A549 treated with ZK216348 at 1 μM for 4 hours (cell line): ENCODE data around the gene PANX3. TPM values are rescaled to one million over a fixed set of nuclear protein-coding genes. Genes with fewer than 3 reads are reported as not detected.

ENCODE experiments used
- total RNA-seq: library from RNA; stranded (reverse); fragments of 200-300 nt; extraction: Qiagen RNA extraction; gene quantifications from 5 replicates; pipeline ENCODE4 v1.2.3, GENCODE V29; 2022; ENCODE audit warnings: low read depth

The PANX3 gene
- total RNA-seq, result not detected in 5 replicates

GRCh38 chr11:124611064-124611463, at the start of gene PANX3:
Gene PANX3, plus strand, starts transcription at chr11:124611428. Its CDS starts 129 bp downstream, at chr11:124611557.

DNA sequence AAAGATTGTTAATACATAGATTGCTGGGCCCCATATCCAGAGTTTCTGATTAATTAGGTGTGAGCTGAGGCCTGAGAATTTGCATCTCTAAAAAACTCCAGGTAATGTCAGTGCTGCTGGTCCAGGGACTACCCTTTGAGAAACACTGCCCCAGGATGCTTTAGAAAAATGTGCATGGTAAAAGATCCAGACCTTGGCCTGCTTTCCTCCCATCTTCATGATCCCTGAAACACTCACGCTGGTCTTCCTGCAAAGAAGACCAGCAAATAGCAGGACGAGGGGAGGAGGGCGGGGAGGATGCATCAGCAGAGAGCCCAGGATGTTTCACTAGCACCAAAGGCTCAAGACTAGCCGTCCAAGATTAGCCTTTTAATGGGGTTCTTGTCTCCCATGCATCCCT, 41.5 kb upstream of the PANX3 start, which contains the start of gene OR8A1:
OR8A1 (plus strand) TSS at position 301 of the 400 bp plus-strand sequence. CDS start 123 bp downstream, outside the sequence.

DNA sequence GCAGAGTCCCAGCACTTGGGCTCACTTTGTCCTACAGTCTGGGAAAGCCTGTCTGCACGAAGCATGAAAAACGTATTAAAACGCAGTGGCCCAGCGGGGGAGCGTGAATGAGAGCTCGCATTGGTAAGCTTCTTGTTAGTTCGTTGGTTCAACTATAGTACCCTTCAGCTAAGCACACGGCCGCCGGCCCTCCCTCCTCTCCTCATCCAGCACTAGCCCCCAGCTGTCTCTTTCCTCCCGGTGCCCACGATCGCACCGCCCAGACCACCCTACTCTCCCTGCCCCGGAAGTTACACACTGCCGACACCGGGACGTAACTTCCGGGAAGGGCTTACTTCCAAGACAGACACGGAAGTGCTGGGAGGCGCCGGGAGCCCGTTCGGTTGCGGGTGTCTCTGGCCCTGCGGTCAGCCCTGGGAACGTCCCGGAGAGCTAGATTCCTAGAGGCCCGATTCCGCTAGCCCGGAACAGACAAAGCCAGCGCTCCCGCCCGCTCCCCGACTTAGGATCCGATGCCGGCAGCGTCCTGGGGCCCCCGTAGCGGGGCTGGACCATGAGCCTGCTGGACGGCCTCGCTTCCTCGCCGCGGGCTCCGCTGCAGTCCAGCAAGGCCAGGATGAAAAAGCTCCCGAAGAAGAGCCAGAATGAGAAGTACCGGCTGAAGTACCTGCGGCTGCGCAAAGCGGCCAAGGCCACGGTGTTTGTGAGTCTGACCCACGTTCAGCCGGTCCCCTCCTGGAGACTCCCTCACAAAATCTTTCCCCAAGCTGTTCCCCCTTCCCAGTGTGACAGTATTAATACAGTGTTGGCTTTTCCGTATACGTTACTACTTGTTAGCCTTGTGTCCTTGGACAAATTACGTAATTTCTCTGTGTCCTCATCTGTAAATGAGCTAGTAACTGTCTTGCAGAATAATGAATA, 11.6 kb downstream of the PANX3 start, which contains the start of gene TBRG1:
TBRG1 (plus strand) TSS at position 334 of the 921 bp plus-strand sequence; CDS start at position 554, 220 bp downstream.

Other genes with a start within 250 kb of the PANX3 start
- not detected in 5 replicates for gene OR8B2, start 226.9 kb upstream of the PANX3 start, total RNA-seq
- gene OR8B3, start 212.4 kb upstream of the PANX3 start, total RNA-seq, result not detected in 5 replicates
- gene OR8B4, start 186.6 kb upstream of the PANX3 start, total RNA-seq, result not detected in 5 replicates
- gene OR8B8, start 165.7 kb upstream of the PANX3 start, total RNA-seq, result not detected in 5 replicates
- not detected in 5 replicates for gene OR8B12, start 67.8 kb upstream of the PANX3 start, total RNA-seq
- gene OR8A1, start 41.4 kb upstream of the PANX3 start, total RNA-seq, result not detected in 5 replicates
- 14.5 to 17.7 TPM (median 16.9 TPM) in 5 replicates for gene TBRG1, start 11.4 kb downstream of the PANX3 start, total RNA-seq
- 12.0 to 16.3 TPM (median 13.1 TPM) in 5 replicates for gene SIAE, start 62.3 kb downstream of the PANX3 start, total RNA-seq
- 15.7 to 43.3 TPM (median 19.0 TPM) in 5 replicates for gene SPA17, start 62.5 kb downstream of the PANX3 start, total RNA-seq
- 7.3 to 12.6 TPM (median 11.1 TPM) in 5 replicates for gene NRGN, start 128.5 kb downstream of the PANX3 start, total RNA-seq
- 0.20 to 0.28 TPM (median 0.24 TPM) in 3 of 5 replicates, not detected in the others for gene VSIG2, start 140.8 kb downstream of the PANX3 start, total RNA-seq
- 7.8 to 14.2 TPM (median 12.0 TPM) in 5 replicates for gene ESAM, start 150.9 kb downstream of the PANX3 start, total RNA-seq
- 5.2 to 5.7 TPM (median 5.3 TPM) in 5 replicates for gene MSANTD2, start 189.0 kb downstream of the PANX3 start, total RNA-seq